ENCODE data around the gene TPRG1.
"Not testable (repeated sequence)": the region's sequence is repeated elsewhere in the genome, so short reads cannot be mapped to it uniquely, and the experiment has no call there.

TPRG1 gene

GRCh38 chr3:189320511-189320910 is 148.7 kb downstream of the TPRG1 start:
- no peak for DNase-seq

GRCh38 chr3:189322339-189322738 is 150.6 kb downstream of the TPRG1 start:
- no peak for DNase-seq

GRCh38 chr3:189324538-189325138 is 152.9 kb downstream of the TPRG1 start:
- peak; percentile 77 to 92 for DNase-seq

- DNase-seq = no peak
Measured at GRCh38 chr3:189325454-189325853, 153.7 kb downstream of the TPRG1 start.

GRCh38 chr3:189329630-189330029 is 157.9 kb downstream of the TPRG1 start:
- not testable (repeated sequence) for DNase-seq

GRCh38 chr3:189330066-189330465 is 158.3 kb downstream of the TPRG1 start:
- no peak for DNase-seq

- no peak for DNase-seq
Measured at GRCh38 chr3:189331002-189331418, 159.2 kb downstream of the TPRG1 start.

- DNase-seq = peak in 1 of 2 experiments; percentile 45
Measured at GRCh38 chr3:189334064-189334920, 162.5 kb downstream of the TPRG1 start.

- no peak for DNase-seq
Measured at GRCh38 chr3:189337673-189338091, 165.9 kb downstream of the TPRG1 start.

GRCh38 chr3:189338366-189338765 is 166.6 kb downstream of the TPRG1 start:
- DNase-seq = no peak

GRCh38 chr3:189339996-189340395 is 168.2 kb downstream of the TPRG1 start:
- DNase-seq = no peak

- DNase-seq = peak in 1 of 2 experiments; percentile 27
Measured at GRCh38 chr3:189340680-189341460, 169.1 kb downstream of the TPRG1 start.

- no peak for DNase-seq
Measured at GRCh38 chr3:189342811-189343210, 171.0 kb downstream of the TPRG1 start.

- DNase-seq = no peak
Measured at GRCh38 chr3:189344996-189345395, 173.2 kb downstream of the TPRG1 start.

- DNase-seq = no peak
Measured at GRCh38 chr3:189349772-189350171, 178.0 kb downstream of the TPRG1 start.

- no peak for DNase-seq
Measured at GRCh38 chr3:189353318-189353965, 181.7 kb downstream of the TPRG1 start.

GRCh38 chr3:189353988-189354889 is 182.5 kb downstream of the TPRG1 start:
- DNase-seq = no peak

- DNase-seq = no peak
Measured at GRCh38 chr3:189355115-189355480, 183.3 kb downstream of the TPRG1 start.

GRCh38 chr3:189355481-189356201 is 183.9 kb downstream of the TPRG1 start:
- DNase-seq = no peak

GRCh38 chr3:189360291-189360690 is 188.5 kb downstream of the TPRG1 start:
- DNase-seq = no peak

Data from NCI-H2081 (cell line).